Forelimb muscle (tissue), 1 donor: ENCODE data around the gene SMIM7. TPM values are rescaled to one million over a fixed set of nuclear protein-coding genes. Genes with fewer than 3 reads are reported as not detected.

Source experiments
- polyA plus RNA-seq: library from polyadenylated mRNA; unstranded; fragments of 120-200 nt; gene quantifications from one replicate; pipeline ENCODE4 v1.2.1, GENCODE V29; 2013; ENCODE audit not compliant: insufficient read length

Gene SMIM7
- polyA plus RNA-seq, 1 donor, result 46.3 TPM

Other genes with a start within 250 kb of the SMIM7 start
- 22.2 TPM for gene EPS15L1, start 188.2 kb downstream of the SMIM7 start, polyA plus RNA-seq
- not detected for gene CALR3, start 164.0 kb downstream of the SMIM7 start, polyA plus RNA-seq
- 5.6 TPM for gene C19orf44, start 163.8 kb downstream of the SMIM7 start, polyA plus RNA-seq
- gene CHERP, start 117.7 kb downstream of the SMIM7 start, polyA plus RNA-seq, result 31.7 TPM
- 29.9 TPM for gene SLC35E1, start 87.7 kb downstream of the SMIM7 start, polyA plus RNA-seq
- 5.7 TPM for gene MED26, start 31.9 kb downstream of the SMIM7 start, polyA plus RNA-seq
- gene TMEM38A, start 995 bp upstream of the SMIM7 start, polyA plus RNA-seq, result 127 TPM
- 0.10 TPM for gene NWD1, start 59.7 kb upstream of the SMIM7 start, polyA plus RNA-seq
- 37.4 TPM for gene SIN3B, start 169.3 kb upstream of the SMIM7 start, polyA plus RNA-seq
- gene F2RL3, start 228.9 kb upstream of the SMIM7 start, polyA plus RNA-seq, result 0.19 TPM